SK-N-SH treated with all-trans-retinoic acid at 6 μM for 48 hours (cell line): ENCODE measurements around the gene EHD1.

Experiments
- ATAC-seq: fragments of 200-7000 bp; cut with Tn5 transposase; 3 replicates; pipeline ENCODE4 v1.9.1; 2020; ENCODE audit warnings: mild to moderate bottlenecking, moderate library complexity
- BACH2 ChIP-seq: fragments of 250-450 bp; sonication (Bioruptor Pico); IDR thresholded peaks from 2 replicates; pipeline ENCODE4 v1.9.0; 2021; ENCODE audit warnings: mild to moderate bottlenecking, borderline replicate concordance
- CSDC2 ChIP-seq: fragments of 250-450 bp; sonication (Bioruptor Pico); IDR thresholded peaks from 2 replicates; pipeline ENCODE4 v1.5.0; 2020; ENCODE audit warnings: mild to moderate bottlenecking, moderate library complexity
- ESRRG ChIP-seq: fragments of 250-450 bp; sonication (Bioruptor Pico); IDR thresholded peaks from 2 replicates; pipeline ENCODE4 v1.6.1; 2021; ENCODE audit warnings: mild to moderate bottlenecking
- GLIS3 ChIP-seq: fragments of 250-450 bp; sonication (Bioruptor Pico); IDR thresholded peaks from 2 replicates; pipeline ENCODE4 v1.5.0; 2020; ENCODE audit warnings: mild to moderate bottlenecking, moderate library complexity
- ISL1 ChIP-seq: fragments of 250-450 bp; sonication (Bioruptor Pico); IDR thresholded peaks from 2 replicates; pipeline ENCODE4 v2.1.2; 2022; ENCODE audit warnings: mild to moderate bottlenecking, moderate library complexity
- OSR1 ChIP-seq: fragments of 250-450 bp; sonication (Bioruptor Pico); IDR thresholded peaks from 2 replicates; pipeline ENCODE4 v1.8.0; 2022; ENCODE audit warnings: moderate library complexity, mild to moderate bottlenecking, inconsistent platforms
- PPARA ChIP-seq: fragments of 250-450 bp; sonication (Bioruptor Pico); IDR thresholded peaks from 2 replicates; pipeline ENCODE4 v1.5.0; 2020; ENCODE audit warnings: mild to moderate bottlenecking, borderline replicate concordance
- RARB ChIP-seq: fragments of 250-450 bp; sonication (Bioruptor Pico); IDR thresholded peaks from 2 replicates; pipeline ENCODE4 v1.8.0; 2021; ENCODE audit warnings: mild to moderate bottlenecking, moderate library complexity
- SNAI2 ChIP-seq: fragments of 250-450 bp; sonication (Bioruptor Pico); IDR thresholded peaks from 2 replicates; pipeline ENCODE4 v1.5.0; 2020; ENCODE audit warnings: mild to moderate bottlenecking, moderate library complexity
- TOX ChIP-seq: fragments of 250-450 bp; sonication (Bioruptor Pico); IDR thresholded peaks from 2 replicates; pipeline ENCODE4 v1.8.0; 2021; ENCODE audit warnings: mild to moderate bottlenecking, moderate library complexity, borderline replicate concordance
- ZC3H10 ChIP-seq: fragments of 250-450 bp; sonication (Bioruptor Pico); IDR thresholded peaks from 2 replicates; pipeline ENCODE4 v1.5.1; 2021; ENCODE audit warnings: mild to moderate bottlenecking, moderate library complexity
- ZFP3 ChIP-seq: fragments of 250-450 bp; sonication (Bioruptor Pico); IDR thresholded peaks from 2 replicates; pipeline ENCODE4 v1.5.0; 2020; ENCODE audit warnings: mild to moderate bottlenecking, moderate library complexity
- ZFP30 ChIP-seq: fragments of 450-650 bp; formaldehyde crosslinking; IDR thresholded peaks from 2 replicates; pipeline ENCODE4 v1.5.0; 2022; ENCODE audit warnings: mild to moderate bottlenecking, moderate library complexity
- ZNF565 ChIP-seq: fragments of 450-650 bp; formaldehyde crosslinking; conservative IDR thresholded peaks from 2 replicates; pipeline ENCODE4 v1.5.0; 2020; ENCODE audit warnings: low read depth, mild to moderate bottlenecking, moderate library complexity
- ZNF70 ChIP-seq: fragments of 450-650 bp; formaldehyde crosslinking; IDR thresholded peaks from 2 replicates; pipeline ENCODE4 v1.5.0; 2020; ENCODE audit warnings: mild to moderate bottlenecking, moderate library complexity
- TF ChIP-seq, protein P1 (sequence below): fragments of 250-450 bp; sonication (Bioruptor Pico); IDR thresholded peaks from 2 replicates; pipeline ENCODE4 v1.8.0; 2021; ENCODE audit warnings: low read depth, mild to moderate bottlenecking, moderate library complexity, borderline replicate concordance
- TF ChIP-seq, protein P2 (sequence below): fragments of 250-450 bp; sonication (Bioruptor Pico); IDR thresholded peaks from 2 replicates; pipeline ENCODE4 v1.8.0; 2020; ENCODE audit warnings: mild to moderate bottlenecking, moderate library complexity, borderline replicate concordance
- TF ChIP-seq, protein P3 (sequence below): fragments of 250-450 bp; sonication (Bioruptor Pico); IDR thresholded peaks from 2 replicates; pipeline ENCODE4 v1.5.0; 2020; ENCODE audit warnings: mild to moderate bottlenecking, moderate library complexity
- TF ChIP-seq, protein P4 (sequence below): fragments of 250-450 bp; sonication (Bioruptor Pico); IDR thresholded peaks from 2 replicates; pipeline ENCODE4 v1.5.1; 2020; ENCODE audit warnings: low read depth, mild to moderate bottlenecking, moderate library complexity

Gene EHD1

DNA sequence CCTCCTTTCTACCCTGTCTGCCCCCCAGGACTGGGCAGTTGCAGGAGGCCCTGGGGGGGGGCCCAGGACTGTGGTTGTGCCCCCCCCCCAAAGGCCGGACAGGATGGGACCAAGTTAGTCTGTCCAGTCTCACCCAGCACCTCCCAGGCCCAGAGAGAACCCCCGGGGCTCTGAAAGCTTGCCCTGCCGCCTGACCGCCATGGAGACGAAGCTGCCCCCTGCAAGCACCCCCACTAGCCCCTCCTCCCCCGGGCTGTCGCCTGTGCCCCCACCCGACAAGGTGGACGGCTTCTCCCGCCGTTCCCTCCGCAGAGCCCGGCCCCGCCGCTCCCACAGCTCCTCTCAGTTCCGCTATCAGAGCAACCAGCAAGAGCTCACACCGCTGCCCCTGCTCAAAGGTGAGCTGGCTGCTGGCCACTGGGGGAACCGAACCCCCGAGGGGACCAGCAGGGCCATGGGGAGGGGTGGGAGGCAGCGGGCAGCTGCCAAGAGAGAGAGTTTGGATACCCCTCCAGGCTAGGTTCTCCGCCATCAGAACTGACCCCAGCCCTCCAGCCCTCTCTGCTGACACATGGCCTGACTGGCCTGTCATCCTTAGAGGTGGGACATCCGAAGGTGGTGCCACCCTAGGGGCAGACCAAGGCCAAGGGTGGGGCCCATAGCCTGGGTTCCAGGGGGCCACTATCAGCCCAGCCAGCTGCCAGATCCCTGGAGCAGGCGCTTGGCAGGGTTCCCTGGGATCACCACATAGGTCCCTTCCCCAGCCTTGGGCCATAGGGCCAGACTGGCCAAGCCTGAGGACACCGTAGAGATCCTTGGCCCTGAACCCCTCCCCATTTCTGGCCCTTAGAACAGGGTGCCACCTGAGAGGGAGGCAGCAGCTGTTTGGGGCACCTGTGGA, 47.4 kb upstream of the EHD1 start (continued):
- TF ChIP-seq, protein P1, sequence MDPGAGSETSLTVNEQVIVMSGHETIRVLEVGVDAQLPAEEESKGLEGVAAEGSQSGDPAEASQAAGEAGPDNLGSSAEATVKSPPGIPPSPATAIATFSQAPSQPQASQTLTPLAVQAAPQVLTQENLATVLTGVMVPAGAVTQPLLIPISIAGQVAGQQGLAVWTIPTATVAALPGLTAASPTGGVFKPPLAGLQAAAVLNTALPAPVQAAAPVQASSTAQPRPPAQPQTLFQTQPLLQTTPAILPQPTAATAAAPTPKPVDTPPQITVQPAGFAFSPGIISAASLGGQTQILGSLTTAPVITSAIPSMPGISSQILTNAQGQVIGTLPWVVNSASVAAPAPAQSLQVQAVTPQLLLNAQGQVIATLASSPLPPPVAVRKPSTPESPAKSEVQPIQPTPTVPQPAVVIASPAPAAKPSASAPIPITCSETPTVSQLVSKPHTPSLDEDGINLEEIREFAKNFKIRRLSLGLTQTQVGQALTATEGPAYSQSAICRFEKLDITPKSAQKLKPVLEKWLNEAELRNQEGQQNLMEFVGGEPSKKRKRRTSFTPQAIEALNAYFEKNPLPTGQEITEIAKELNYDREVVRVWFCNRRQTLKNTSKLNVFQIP (CRISPR knock-in tag), result no peak
- TF ChIP-seq ESRRG (CRISPR knock-in tag) (no peak), OSR1 (CRISPR knock-in tag) (no peak)
- TF ChIP-seq, all 23 proteins: peak for 0

DNA sequence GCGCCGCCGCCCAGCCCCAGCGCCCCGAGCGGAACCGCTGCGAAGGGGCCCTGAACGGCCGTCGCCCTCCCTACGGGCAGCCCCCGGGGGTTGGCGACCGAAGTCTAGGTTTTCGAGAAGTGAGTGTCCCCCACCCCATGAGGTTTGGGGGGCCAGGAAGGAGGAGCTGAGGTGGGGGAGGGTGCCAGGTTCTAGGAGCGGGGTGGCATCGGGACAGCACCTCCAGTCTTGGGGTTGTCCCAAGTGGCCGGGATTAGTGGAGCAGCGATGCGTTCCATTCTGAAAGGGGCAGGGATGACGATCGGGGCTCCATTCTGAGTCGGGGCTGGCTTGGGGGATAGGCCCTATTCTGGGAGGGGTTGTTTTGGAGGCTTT, 46.5 kb upstream of the EHD1 start:
- peak; percentile 34 for ATAC-seq
- TF ChIP-seq ISL1 (CRISPR knock-in tag), result no peak
- no peak for TF ChIP-seq PPARA (CRISPR knock-in tag)
- no peak for TF ChIP-seq TOX (CRISPR knock-in tag)

DNA sequence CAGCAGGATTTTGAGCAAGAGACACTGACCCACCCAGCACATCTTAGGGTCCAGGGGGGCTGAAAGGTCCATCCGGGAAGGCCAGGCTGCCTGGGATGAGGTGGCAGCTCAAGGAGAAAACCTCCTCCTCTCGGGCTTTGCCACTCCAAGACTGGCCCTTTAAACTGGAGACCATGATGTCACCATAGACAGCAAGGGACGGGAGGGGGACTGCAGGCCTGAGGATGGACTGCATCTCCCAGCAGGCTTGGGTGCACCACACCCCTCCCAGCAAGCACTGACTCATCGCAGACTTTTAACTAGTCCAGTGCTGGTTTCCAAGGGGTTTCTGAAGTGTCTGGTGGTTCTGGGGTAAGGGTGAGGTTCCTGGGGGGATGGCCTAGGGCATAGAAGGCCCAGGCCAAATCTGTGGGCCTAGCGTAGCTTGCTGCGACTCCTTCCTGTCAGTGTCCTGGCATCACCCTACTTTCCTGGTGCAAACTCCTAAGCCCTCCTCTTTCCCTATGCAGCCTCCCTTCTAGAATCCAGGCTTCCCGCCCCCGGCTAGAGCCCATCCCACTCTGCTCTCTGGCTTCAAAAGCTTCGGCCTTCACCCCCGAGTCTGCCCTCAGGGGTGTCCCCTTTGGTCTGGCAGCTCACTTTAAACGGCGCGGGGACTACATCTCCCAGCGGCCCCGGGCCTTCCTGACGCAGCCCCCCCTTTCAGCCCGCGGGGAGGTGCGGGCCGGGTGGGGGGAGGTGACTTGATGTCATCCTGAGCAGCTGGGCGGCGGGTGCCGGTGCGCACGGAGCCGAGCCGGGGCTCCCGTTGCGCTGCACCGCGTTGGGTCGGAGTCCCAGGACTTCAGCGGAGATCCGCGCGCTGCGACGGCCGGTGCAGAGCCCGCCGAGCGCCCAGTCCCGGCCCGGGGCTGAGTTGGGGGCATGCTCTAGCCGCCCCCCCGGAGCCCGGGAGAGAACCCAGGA, 45.8 kb upstream of the EHD1 start, which contains the start of gene PPP2R5B:
Gene PPP2R5B, plus strand, starts transcription at position 746 of the 966 bp plus-strand sequence. CDS start 1,046 bp downstream, outside the sequence.
- peak; percentile 98 for ATAC-seq
- 0 out of 2 replicates have a peak, but pooled peaks have one; percentile 11 for TF ChIP-seq GLIS3 (CRISPR knock-in tag)
- TF ChIP-seq ZNF565 (CRISPR knock-in tag), result 0 out of 2 replicates have a peak, but pooled peaks have one; percentile 20
- no peak for TF ChIP-seq ISL1 (CRISPR knock-in tag)
- TF ChIP-seq, protein P2, sequence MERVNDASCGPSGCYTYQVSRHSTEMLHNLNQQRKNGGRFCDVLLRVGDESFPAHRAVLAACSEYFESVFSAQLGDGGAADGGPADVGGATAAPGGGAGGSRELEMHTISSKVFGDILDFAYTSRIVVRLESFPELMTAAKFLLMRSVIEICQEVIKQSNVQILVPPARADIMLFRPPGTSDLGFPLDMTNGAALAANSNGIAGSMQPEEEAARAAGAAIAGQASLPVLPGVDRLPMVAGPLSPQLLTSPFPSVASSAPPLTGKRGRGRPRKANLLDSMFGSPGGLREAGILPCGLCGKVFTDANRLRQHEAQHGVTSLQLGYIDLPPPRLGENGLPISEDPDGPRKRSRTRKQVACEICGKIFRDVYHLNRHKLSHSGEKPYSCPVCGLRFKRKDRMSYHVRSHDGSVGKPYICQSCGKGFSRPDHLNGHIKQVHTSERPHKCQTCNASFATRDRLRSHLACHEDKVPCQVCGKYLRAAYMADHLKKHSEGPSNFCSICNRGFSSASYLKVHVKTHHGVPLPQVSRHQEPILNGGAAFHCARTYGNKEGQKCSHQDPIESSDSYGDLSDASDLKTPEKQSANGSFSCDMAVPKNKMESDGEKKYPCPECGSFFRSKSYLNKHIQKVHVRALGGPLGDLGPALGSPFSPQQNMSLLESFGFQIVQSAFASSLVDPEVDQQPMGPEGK (CRISPR knock-in tag), result 0 out of 2 replicates have a peak, but pooled peaks have one; percentile 46
- TF ChIP-seq, protein P3, sequence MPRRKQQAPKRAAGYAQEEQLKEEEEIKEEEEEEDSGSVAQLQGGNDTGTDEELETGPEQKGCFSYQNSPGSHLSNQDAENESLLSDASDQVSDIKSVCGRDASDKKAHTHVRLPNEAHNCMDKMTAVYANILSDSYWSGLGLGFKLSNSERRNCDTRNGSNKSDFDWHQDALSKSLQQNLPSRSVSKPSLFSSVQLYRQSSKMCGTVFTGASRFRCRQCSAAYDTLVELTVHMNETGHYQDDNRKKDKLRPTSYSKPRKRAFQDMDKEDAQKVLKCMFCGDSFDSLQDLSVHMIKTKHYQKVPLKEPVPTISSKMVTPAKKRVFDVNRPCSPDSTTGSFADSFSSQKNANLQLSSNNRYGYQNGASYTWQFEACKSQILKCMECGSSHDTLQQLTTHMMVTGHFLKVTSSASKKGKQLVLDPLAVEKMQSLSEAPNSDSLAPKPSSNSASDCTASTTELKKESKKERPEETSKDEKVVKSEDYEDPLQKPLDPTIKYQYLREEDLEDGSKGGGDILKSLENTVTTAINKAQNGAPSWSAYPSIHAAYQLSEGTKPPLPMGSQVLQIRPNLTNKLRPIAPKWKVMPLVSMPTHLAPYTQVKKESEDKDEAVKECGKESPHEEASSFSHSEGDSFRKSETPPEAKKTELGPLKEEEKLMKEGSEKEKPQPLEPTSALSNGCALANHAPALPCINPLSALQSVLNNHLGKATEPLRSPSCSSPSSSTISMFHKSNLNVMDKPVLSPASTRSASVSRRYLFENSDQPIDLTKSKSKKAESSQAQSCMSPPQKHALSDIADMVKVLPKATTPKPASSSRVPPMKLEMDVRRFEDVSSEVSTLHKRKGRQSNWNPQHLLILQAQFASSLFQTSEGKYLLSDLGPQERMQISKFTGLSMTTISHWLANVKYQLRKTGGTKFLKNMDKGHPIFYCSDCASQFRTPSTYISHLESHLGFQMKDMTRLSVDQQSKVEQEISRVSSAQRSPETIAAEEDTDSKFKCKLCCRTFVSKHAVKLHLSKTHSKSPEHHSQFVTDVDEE (CRISPR knock-in tag), result peak; percentile 29; the same call in 1 of the 2 replicates
- TF ChIP-seq PPARA (CRISPR knock-in tag), result no peak

DNA sequence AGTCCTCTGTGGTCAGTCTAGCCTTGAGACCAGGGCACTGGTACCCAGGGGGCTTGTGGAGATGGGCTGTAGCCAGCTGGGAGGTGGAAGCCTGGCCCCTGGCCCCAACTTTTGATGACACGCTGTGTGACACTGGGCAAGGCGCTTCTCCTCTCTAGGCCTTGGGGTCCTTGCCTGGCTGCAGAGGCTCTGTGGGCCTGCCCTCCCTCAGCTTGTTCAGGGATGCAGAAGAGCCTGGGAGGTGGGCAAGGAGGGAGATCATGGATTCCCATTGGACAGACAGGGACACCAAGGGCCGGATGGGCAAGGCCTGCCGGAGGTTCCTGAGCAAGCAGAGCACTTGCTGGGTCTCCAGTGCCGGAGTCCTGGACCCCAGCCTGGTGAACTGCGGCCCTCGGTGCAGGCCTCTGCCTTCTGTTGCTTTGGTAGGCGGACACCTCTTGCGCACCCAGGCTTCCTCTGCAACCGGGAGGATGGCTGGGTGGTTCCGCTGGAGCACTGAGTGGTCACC, 44.8 kb upstream of the EHD1 start:
- TF ChIP-seq ZFP30 (no peak), GLIS3 (CRISPR knock-in tag) (no peak), RARB (CRISPR knock-in tag) (no peak), OSR1 (CRISPR knock-in tag) (no peak), CSDC2 (CRISPR knock-in tag) (no peak), TOX (CRISPR knock-in tag) (no peak), ISL1 (CRISPR knock-in tag) (no peak), ZNF70 (CRISPR knock-in tag) (no peak), ZFP3 (CRISPR knock-in tag) (no peak), ESRRG (CRISPR knock-in tag) (no peak), ZNF565 (CRISPR knock-in tag) (no peak), SNAI2 (CRISPR knock-in tag) (no peak), BACH2 (no peak), ZC3H10 (CRISPR knock-in tag) (no peak)
- TF ChIP-seq, protein P2 (CRISPR knock-in tag), result no peak
- TF ChIP-seq, protein P4, sequence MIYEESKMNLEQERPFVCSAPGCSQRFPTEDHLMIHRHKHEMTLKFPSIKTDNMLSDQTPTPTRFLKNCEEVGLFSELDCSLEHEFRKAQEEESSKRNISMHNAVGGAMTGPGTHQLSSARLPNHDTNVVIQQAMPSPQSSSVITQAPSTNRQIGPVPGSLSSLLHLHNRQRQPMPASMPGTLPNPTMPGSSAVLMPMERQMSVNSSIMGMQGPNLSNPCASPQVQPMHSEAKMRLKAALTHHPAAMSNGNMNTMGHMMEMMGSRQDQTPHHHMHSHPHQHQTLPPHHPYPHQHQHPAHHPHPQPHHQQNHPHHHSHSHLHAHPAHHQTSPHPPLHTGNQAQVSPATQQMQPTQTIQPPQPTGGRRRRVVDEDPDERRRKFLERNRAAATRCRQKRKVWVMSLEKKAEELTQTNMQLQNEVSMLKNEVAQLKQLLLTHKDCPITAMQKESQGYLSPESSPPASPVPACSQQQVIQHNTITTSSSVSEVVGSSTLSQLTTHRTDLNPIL (CRISPR knock-in tag), result no peak
- TF ChIP-seq, protein P3 (CRISPR knock-in tag), result no peak
- no peak for ATAC-seq
